HG02870 (cell line): ENCODE results near the gene CUL3.
"Not testable (repeated sequence)": the region's sequence is repeated elsewhere in the genome, so short reads cannot be mapped to it uniquely, and the experiment has no call there.

Experiments used
- ATAC-seq: cut with Tn5 transposase; IDR thresholded peaks from one replicate; pipeline ENCODE4 v1.9.1; 2021; ENCODE audit warnings: mild to moderate bottlenecking, moderate library complexity; ENCODE audit not compliant: unreplicated experiment

CUL3 gene

DNA sequence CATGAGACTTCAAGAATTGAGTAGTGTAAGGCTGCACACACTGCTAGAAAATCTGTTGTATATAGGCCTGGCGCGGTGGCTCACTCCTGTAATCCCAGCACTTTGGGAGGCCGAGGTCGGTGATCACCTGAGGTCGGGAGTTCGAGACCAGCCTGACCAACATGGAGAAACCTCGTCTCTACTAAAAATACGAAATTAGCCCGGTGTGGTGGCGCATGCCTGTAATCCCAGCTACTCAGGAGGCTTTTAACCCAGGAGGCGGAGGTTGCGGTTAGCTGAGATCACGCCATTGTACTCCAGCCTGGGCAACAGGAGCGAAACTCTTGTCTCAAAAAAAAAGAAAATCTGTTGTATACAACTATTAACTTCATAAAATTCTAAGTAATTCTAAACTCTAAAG lies 2.1 kb downstream of the CUL3 start:
- ATAC-seq: not testable (repeated sequence)

- ATAC-seq: no peak
These were observed 4.9 kb downstream of the CUL3 start for GRCh38 chr2:224580248-224580647.

- no peak for ATAC-seq
These were observed 5.8 kb downstream of the CUL3 start for GRCh38 chr2:224579411-224579810.

DNA sequence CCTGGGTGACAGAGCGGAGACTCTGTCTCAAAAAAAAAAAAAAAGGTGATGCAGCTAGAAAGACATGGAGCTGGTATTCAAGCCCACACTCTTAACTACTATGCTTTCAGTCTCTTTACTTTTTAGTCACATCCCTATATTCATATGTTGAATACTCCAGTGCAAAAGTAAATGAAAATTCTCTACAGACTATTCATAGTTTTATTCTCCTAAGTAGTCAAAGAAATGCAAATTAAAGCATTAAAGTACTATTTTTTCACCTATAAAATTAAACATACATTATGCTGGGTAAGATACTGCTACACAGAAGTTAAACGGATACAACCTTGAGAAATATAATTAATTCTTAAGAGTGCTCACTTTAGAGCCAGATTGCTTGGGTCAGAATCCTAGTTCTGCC lies 7.6 kb downstream of the CUL3 start:
- no peak for ATAC-seq

- ATAC-seq: peak; percentile 88
These were observed 9.0 kb downstream of the CUL3 start for GRCh38 chr2:224576088-224576715.

DNA sequence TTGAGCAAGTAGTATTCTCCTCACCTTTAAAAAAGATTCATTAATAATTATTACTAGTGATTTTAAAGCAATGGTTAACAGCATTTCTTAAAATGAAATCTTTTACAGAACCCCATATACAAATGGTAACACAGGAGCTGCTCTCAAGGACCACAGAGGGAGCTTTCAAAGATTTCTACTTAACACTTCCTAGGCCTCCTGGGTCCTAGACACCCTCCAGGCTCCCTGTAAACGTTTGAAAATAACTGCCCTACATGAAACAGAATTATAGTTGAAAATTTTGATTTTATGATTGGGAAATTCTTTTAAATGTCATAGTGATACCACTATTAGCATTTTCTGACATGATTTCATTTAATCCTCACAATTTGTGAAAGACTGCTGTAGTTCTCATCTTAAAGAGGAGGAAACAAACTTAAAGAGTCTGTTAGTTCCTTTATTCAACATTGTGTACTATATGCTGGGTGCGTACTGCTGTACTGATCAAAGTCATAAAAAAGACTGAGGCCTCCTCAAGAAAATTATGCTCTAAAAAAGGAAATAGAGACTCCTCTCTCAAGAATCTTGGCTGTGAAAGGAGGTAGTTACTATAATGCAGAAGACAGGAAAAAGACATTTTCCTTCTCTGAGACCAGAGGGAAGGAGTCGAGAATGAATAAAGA lies 10.6 kb downstream of the CUL3 start:
- no peak for ATAC-seq

GRCh38 chr2:224573724-224574123 lies 11.4 kb downstream of the CUL3 start:
- no peak for ATAC-seq

DNA sequence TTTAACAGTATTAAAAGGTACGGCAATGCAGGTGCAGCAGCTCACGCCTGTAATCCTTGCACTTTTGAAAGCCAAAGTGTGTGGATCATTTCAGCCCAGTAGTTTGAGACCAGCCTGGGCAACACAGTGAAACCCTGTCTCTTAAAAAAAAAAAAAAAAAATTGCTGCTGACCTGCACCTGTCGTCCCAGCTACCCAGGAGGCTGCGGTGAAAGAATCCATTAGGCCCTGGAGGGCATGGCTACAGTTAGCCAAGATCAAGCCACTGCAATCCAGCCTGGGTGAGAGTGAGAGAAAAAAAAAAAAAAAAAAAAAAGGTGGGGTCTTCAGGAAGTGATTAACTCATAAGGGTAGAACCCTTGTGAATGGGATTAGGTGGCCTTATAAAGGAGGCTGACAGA lies 12.8 kb downstream of the CUL3 start:
- ATAC-seq: no peak

GRCh38 chr2:224570328-224570993 lies 14.7 kb downstream of the CUL3 start:
- peak; percentile 67 for ATAC-seq

- ATAC-seq: no peak
These were observed 15.5 kb downstream of the CUL3 start for GRCh38 chr2:224569654-224570053.

DNA sequence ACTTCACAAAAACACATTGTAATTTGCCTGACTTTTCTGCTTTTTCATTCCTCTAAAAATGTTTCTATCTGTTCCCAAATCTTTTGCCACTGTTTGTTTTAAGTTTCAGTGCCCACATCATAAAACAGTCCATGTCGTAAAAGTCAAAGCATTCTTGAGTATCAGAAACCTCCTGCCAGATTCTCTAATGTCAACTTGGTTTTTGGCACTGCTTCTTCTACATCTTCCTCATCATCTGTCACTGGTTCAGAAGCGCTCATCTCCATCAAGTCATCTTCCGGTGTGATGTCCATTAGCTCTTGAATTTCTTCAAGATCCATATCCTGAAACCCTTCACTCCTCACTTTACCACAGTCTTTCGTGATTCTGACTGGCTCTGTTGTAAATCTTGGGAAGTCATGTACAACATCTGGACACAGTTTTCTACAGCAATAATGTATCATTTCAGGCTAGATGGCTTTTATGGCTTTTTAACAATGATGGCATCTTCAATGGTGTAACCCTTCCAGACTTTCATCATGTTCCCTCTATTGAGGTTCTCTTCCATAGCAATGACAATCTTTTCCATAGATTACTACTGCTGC lies 19.6 kb downstream of the CUL3 start:
- no peak for ATAC-seq

DNA sequence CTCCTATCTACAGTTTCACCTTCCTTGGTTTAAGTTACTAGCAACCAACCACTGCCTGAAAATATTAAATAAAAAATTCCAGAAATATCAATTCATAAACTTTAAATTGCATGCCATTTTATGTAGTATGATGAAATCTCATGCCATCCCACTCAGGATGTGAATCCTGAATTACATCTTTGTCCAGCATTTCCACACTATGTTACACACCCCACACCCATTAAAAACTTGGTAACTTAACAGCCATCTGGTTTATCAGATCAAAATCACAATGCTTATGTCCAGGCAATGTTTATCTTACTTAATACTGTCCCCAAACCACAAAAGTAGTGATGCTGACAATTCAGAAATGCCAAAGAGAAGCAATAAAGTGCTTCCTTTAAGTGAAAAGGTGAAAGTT lies 21.6 kb downstream of the CUL3 start:
- no peak for ATAC-seq

DNA sequence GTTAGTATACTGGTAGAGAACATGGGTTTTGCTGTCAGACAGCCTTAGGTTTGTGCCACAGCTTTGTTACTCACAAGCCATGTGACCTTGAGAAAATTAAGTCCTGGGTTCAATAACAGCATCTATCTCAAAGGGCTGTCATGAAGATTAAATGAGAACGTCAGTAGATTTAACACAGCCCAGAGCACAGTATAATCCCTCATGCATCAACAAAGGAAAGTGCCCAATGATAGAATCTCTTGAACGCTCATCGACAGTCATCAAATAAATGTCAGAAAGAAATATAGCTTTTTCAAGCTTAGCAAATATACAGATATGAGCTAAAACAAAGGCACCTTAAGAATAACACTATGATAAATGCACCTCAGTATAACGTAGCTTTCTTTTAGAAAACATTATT lies 22.3 kb downstream of the CUL3 start:
- no peak for ATAC-seq

- ATAC-seq: peak; percentile 69
These were observed 23.7 kb downstream of the CUL3 start for GRCh38 chr2:224561234-224562005.

DNA sequence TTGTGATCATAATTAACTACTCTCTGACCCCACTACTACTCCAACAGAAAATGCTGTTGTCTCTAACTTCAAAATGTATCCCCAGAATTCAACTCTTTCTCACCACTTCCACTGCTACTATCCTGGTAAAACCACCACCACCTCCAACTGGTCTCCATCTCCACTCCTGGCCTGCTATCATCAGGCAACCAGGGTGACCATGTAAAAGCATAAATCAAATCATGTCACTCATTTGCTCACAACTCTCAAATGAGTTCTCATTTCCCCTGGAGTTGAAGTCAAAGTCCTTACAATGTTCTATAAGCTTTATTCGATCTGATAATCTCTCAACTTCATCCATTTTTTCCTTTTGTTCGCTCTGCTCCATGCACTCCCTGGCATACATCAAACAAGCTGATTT lies 24.6 kb downstream of the CUL3 start:
- no peak for ATAC-seq

DNA sequence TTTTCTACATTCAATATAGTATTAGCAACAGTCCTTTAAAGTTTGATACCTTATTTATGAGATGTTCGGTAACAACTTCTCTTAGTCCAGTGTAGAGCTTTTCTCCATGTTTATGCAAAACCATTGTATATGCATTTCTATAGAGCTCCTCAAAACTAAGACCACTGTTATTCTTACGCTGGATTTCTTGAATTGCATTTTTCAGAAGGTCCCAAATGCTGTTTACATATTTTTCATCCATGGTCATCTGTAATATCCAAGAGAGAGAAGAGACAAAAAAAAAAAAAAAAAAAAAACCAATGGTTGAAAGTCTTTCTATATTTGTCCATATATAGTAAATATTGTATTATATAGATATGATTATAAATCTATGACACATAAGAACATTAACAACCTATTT lies 27.6 kb downstream of the CUL3 start:
- ATAC-seq: no peak

DNA sequence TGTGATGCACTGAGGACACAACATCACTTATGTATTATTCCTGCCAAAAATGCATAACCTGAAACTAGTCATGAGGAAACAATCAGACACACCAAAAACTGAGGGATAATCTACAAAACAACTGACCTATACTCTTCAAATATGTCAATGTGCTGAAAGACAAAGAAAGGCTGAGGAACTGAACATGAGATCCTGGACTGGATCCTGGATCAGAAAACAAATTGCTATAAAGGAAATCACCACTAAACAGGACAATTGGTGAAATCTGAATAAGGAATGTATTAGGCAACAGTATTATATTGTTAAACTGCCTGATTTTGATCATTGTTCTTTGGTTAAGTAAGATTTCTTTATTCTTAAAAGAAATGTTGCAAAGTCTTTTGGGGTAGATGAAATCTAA lies 28.8 kb downstream of the CUL3 start:
- no peak for ATAC-seq

- ATAC-seq: no peak
These were observed 29.3 kb downstream of the CUL3 start for GRCh38 chr2:224555823-224556366.

- no peak for ATAC-seq
These were observed 32.4 kb downstream of the CUL3 start for GRCh38 chr2:224552771-224553170.

GRCh38 chr2:224551693-224552092 lies 33.5 kb downstream of the CUL3 start:
- ATAC-seq: no peak

- no peak for ATAC-seq
These were observed 38.2 kb downstream of the CUL3 start for GRCh38 chr2:224546926-224547325.
